Prostate gland (tissue), 2 donors: ENCODE measurements around the gene PDHX.

ENCODE experiments used
- POLR2A ChIP-seq: fragments of 450-650 bp; IDR thresholded peaks from one replicate; pipeline ENCODE4 v1.6.1; 2016; ENCODE audit warnings: antibody characterized with exemption, mild to moderate bottlenecking
- TF ChIP-seq, protein P1 (sequence below), 4 experiments: fragments of 200-600 bp in 2 of 4; fragments of 450-650 bp in 2 of 4; sonication (generic) in 2 of 4; IDR thresholded peaks; 1 replicate in 3 of 4; 2 replicates in 1 of 4; pipeline ENCODE4 v1.5.1; 2016 to 2019; ENCODE audit warnings: antibody characterized with exemption in 4 of 4, mild to moderate bottlenecking in 2 of 4, moderate library complexity in 2 of 4

GRCh38 chr11:34953955-34954354 is 37.5 kb downstream of the PDHX start:
- TF ChIP-seq, protein P1, sequence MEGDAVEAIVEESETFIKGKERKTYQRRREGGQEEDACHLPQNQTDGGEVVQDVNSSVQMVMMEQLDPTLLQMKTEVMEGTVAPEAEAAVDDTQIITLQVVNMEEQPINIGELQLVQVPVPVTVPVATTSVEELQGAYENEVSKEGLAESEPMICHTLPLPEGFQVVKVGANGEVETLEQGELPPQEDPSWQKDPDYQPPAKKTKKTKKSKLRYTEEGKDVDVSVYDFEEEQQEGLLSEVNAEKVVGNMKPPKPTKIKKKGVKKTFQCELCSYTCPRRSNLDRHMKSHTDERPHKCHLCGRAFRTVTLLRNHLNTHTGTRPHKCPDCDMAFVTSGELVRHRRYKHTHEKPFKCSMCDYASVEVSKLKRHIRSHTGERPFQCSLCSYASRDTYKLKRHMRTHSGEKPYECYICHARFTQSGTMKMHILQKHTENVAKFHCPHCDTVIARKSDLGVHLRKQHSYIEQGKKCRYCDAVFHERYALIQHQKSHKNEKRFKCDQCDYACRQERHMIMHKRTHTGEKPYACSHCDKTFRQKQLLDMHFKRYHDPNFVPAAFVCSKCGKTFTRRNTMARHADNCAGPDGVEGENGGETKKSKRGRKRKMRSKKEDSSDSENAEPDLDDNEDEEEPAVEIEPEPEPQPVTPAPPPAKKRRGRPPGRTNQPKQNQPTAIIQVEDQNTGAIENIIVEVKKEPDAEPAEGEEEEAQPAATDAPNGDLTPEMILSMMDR (IDR thresholded peaks at IDR 0.05): no peak
- TF ChIP-seq POLR2A: no peak
